ENCODE measurements around the gene ZSWIM5. TPM values are rescaled to one million over a fixed set of nuclear protein-coding genes. Genes with fewer than 3 reads are reported as not detected.

The ZSWIM5 gene
- total RNA-seq, 6 donors from 2014 or later: 2.0 to 6.3 (median 3.2) TPM

- no peaks in the 10 kb centered on the region for H3K27me3 ChIP-seq
- ATAC-seq (ENCODE audit: low FRiP score in 2 of 2) (no peak), DNase-seq (peak in 1 of 2 donors; percentile 52)
- peaks cover 49 to 75% (median 69%) of the 10 kb centered on the region in 4 donors for H3K36me3 ChIP-seq
- TF ChIP-seq POLR2A (IDR thresholded peaks at IDR 0.05) (no peak), EP300 (IDR thresholded peaks at IDR 0.05) (no peak), CTCF (IDR thresholded peaks at IDR 0.05) (no peak), POLR2AphosphoS5 (IDR thresholded peaks at IDR 0.05) (no peak)
- H3K4me1 ChIP-seq: peaks cover 18 to 31% (median 19%) of the 10 kb centered on the region in 4 donors
- no peaks in the 10 kb centered on the region for H3K9me3 ChIP-seq
- no peak overlapping the region for H3K27ac ChIP-seq
- WGBS, 2 donors: 85 to 90% methylated on average over 10 to 11 of the region's 11 CpGs
- no peak overlapping the region for H3K4me3 ChIP-seq
These were observed 199.1 kb downstream of the ZSWIM5 start for GRCh38 chr1:45007311-45007710.

DNA sequence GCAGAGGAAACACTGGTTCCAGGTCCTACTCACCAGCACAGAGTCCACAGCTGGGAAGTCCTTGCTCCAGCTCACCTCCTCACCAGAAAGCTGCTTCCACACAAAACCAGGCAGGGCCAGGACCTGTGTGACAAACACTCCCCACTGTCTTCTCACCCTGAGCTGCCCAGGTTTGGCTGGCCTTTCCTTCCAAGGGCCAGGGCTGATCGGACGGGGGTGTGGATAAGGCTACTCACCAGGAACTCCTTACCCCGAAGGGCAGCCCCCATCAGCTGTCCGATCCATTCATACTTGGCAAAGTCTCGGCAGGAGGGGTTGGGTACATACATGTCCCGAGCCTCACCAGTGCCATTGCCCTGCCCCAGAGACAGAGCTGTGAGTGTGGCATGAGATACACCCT, 200.6 kb downstream of the ZSWIM5 start:
- TF ChIP-seq POLR2AphosphoS5 (IDR thresholded peaks at IDR 0.05): no peak
- no peak for TF ChIP-seq POLR2A (IDR thresholded peaks at IDR 0.05)
- no peak for TF ChIP-seq EP300 (IDR thresholded peaks at IDR 0.05)
- TF ChIP-seq CTCF (IDR thresholded peaks at IDR 0.05): no peak
- Histone ChIP-seq H3K4me3 (no peak overlapping the region), H3K9me3 (no peaks in the 10 kb centered on the region), H3K4me1 (peaks cover 11 to 21% (median 13%) of the 10 kb centered on the region in 4 donors), H3K27me3 (no peaks in the 10 kb centered on the region), H3K36me3 (peaks cover 49 to 82% (median 73%) of the 10 kb centered on the region in 4 donors), H3K27ac (no peak overlapping the region)
- DNase-seq (no peak), ATAC-seq (ENCODE audit: low FRiP score in 2 of 2) (no peak)
- 94% methylated on average over 5 of the region's 6 CpGs; no CpG with 5 or more reads in 1 of the 2 donors for WGBS, 2 donors

GRCh38 chr1:45004281-45004920, 202.0 kb downstream of the ZSWIM5 start:
- H3K4me3 ChIP-seq: no peak overlapping the region
- peaks cover under 1 to 7% (median 5%) of the 10 kb centered on the region in 4 donors for H3K4me1 ChIP-seq
- no peak for DNase-seq
- 89 to 94% methylated on average over 6 to 7 of the region's 7 CpGs for WGBS, 2 donors
- no peak for TF ChIP-seq CTCF (IDR thresholded peaks at IDR 0.05)
- TF ChIP-seq EP300 (IDR thresholded peaks at IDR 0.05): no peak
- TF ChIP-seq POLR2AphosphoS5 (IDR thresholded peaks at IDR 0.05): no peak
- TF ChIP-seq POLR2A (IDR thresholded peaks at IDR 0.05): no peak
- no peak overlapping the region for H3K27ac ChIP-seq
- ATAC-seq (ENCODE audit: low FRiP score in 2 of 2): no peak
- H3K36me3 ChIP-seq: peaks cover 49 to 79% (median 72%) of the 10 kb centered on the region in 4 donors
- H3K27me3 ChIP-seq: no peaks in the 10 kb centered on the region
- no peaks in the 10 kb centered on the region for H3K9me3 ChIP-seq

- no peak for ATAC-seq (ENCODE audit: low FRiP score in 2 of 2)
- Histone ChIP-seq H3K4me1 (peaks cover 0 to 6% (median under 1%) of the 10 kb centered on the region in 4 donors), H3K36me3 (peaks cover 45 to 72% (median 67%) of the 10 kb centered on the region in 4 donors), H3K27ac (no peak overlapping the region), H3K4me3 (no peak overlapping the region), H3K9me3 (no peaks in the 10 kb centered on the region), H3K27me3 (no peaks in the 10 kb centered on the region)
- WGBS, 2 donors: 92 to 99% methylated on average over 9 to 14 of the region's 14 CpGs
- peak in 1 of 2 donors; percentile 48 for DNase-seq
- TF ChIP-seq POLR2AphosphoS5 (IDR thresholded peaks at IDR 0.05) (no peak), EP300 (IDR thresholded peaks at IDR 0.05) (no peak), POLR2A (IDR thresholded peaks at IDR 0.05) (no peak), CTCF (IDR thresholded peaks at IDR 0.05) (no peak)
These were observed 202.7 kb downstream of the ZSWIM5 start for GRCh38 chr1:45003741-45004140.

Measured in upper lobe of left lung (tissue), 6 donors.